ENCODE data around the gene PAIP2. TPM values are rescaled to one million over a fixed set of nuclear protein-coding genes. Genes with fewer than 3 reads are reported as not detected.

PAIP2 gene
- total RNA-seq, 1 experiment from 2014 or later = 79.4 TPM

- POLR2A ChIA-PET = no interaction called here
- CTCF ChIA-PET = interaction anchor here (0.6 kb wide), 1 partner anchor 10 kb away, joined by 11 read pairs; no protein-coding TSS in a partner anchor
- no peaks in the 10 kb centered on the region for H3K4me1 ChIP-seq (ENCODE audit: control insufficient read depth, insufficient read depth, low read length)
- no TSS peak for BruUV-seq (replicated peaks)
- no peaks in the 10 kb centered on the region for H3K9me3 ChIP-seq (ENCODE audit: control insufficient read depth, insufficient read depth, low read depth, low read length)
- H3K27me3 ChIP-seq (ENCODE audit: control insufficient read depth, insufficient read depth, low read length) = no peaks in the 10 kb centered on the region
- no peak for TF ChIP-seq SIN3A (IDR thresholded peaks at IDR 0.05; ENCODE audit: borderline replicate concordance, insufficient read depth, low read depth, low read length)
- TF ChIP-seq CTCF (IDR thresholded peaks at IDR 0.05) = no peak
- no peak for TF ChIP-seq POLR2AphosphoS5 (IDR thresholded peaks at IDR 0.05; ENCODE audit: low read depth, low read length)
- TF ChIP-seq, protein P1, sequence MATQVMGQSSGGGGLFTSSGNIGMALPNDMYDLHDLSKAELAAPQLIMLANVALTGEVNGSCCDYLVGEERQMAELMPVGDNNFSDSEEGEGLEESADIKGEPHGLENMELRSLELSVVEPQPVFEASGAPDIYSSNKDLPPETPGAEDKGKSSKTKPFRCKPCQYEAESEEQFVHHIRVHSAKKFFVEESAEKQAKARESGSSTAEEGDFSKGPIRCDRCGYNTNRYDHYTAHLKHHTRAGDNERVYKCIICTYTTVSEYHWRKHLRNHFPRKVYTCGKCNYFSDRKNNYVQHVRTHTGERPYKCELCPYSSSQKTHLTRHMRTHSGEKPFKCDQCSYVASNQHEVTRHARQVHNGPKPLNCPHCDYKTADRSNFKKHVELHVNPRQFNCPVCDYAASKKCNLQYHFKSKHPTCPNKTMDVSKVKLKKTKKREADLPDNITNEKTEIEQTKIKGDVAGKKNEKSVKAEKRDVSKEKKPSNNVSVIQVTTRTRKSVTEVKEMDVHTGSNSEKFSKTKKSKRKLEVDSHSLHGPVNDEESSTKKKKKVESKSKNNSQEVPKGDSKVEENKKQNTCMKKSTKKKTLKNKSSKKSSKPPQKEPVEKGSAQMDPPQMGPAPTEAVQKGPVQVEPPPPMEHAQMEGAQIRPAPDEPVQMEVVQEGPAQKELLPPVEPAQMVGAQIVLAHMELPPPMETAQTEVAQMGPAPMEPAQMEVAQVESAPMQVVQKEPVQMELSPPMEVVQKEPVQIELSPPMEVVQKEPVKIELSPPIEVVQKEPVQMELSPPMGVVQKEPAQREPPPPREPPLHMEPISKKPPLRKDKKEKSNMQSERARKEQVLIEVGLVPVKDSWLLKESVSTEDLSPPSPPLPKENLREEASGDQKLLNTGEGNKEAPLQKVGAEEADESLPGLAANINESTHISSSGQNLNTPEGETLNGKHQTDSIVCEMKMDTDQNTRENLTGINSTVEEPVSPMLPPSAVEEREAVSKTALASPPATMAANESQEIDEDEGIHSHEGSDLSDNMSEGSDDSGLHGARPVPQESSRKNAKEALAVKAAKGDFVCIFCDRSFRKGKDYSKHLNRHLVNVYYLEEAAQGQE (IDR thresholded peaks at IDR 0.05; ENCODE audit: insufficient read depth in 1 of 2, low read depth in 2 of 2, low read length in 1 of 2) = no peak
- H3K27ac ChIP-seq (ENCODE audit: low read length) = no peak overlapping the region
- no peaks in the 10 kb centered on the region for H3K36me3 ChIP-seq (ENCODE audit: control insufficient read depth, insufficient read depth, low read length)
- H3K4me3 ChIP-seq (ENCODE audit: low read depth in 2 of 2, low read length in 2 of 2) = no peak overlapping the region
- intact Hi-C loops (cut with micrococcal nuclease; ENCODE audit: unreplicated experiment) (no loop called here), in situ Hi-C loops (cut with HindIII; ENCODE audit: low pct_unique_long_range_greater_than_20kb, low sequenced_read_pairs) (loop anchor here (25.0 kb wide), 1 partner anchor 98 kb away; no protein-coding TSS in a partner anchor)
- ATAC-seq = no peak
- no peak for DNase-seq (ENCODE audit: low read depth, low spot score)
Observed at GRCh38 chr5:139414581-139415130, 73.0 kb downstream of the PAIP2 start.

GRCh38 chr5:139415221-139415861, 73.7 kb downstream of the PAIP2 start:
- CTCF ChIA-PET = interaction anchor here (0.6 to 1.2 kb wide), 2 partner anchors 9 to 99 kb away, joined by 4 to 11 read pairs; no protein-coding TSS in a partner anchor
- no peak overlapping the region for H3K27ac ChIP-seq (ENCODE audit: low read length)
- no peaks in the 10 kb centered on the region for H3K27me3 ChIP-seq (ENCODE audit: control insufficient read depth, insufficient read depth, low read length)
- no peaks in the 10 kb centered on the region for H3K4me1 ChIP-seq (ENCODE audit: control insufficient read depth, insufficient read depth, low read length)
- POLR2A ChIA-PET = no interaction called here
- no TSS peak for BruUV-seq (replicated peaks)
- H3K9me3 ChIP-seq (ENCODE audit: control insufficient read depth, insufficient read depth, low read depth, low read length) = no peaks in the 10 kb centered on the region
- intact Hi-C loops (cut with micrococcal nuclease; ENCODE audit: unreplicated experiment) (no loop called here), in situ Hi-C loops (cut with HindIII; ENCODE audit: low pct_unique_long_range_greater_than_20kb, low sequenced_read_pairs) (loop anchor here (25.0 kb wide), 1 partner anchor 97 kb away; no protein-coding TSS in a partner anchor)
- no peak for DNase-seq (ENCODE audit: low read depth, low spot score)
- no peak overlapping the region for H3K4me3 ChIP-seq (ENCODE audit: low read depth in 2 of 2, low read length in 2 of 2)
- H3K36me3 ChIP-seq (ENCODE audit: control insufficient read depth, insufficient read depth, low read length) = no peaks in the 10 kb centered on the region
- no peak for ATAC-seq
- TF ChIP-seq SIN3A (IDR thresholded peaks at IDR 0.05; ENCODE audit: borderline replicate concordance, insufficient read depth, low read depth, low read length) (no peak), CTCF (IDR thresholded peaks at IDR 0.05) (no peak), POLR2AphosphoS5 (IDR thresholded peaks at IDR 0.05; ENCODE audit: low read depth, low read length) (no peak), TCF7L2 (IDR thresholded peaks at IDR 0.05; ENCODE audit: low read depth, low read length) (no peak)
- TF ChIP-seq, protein P1 (IDR thresholded peaks at IDR 0.05; ENCODE audit: insufficient read depth in 1 of 2, low read depth in 2 of 2, low read length in 1 of 2) = no peak

All from Panc1 (cell line).